Right cardiac atrium (tissue), 5 donors: ENCODE results near the gene NACA2. TPM values are rescaled to one million over a fixed set of nuclear protein-coding genes. Genes with fewer than 3 reads are reported as not detected.

Experiments used
- ATAC-seq, 2 donors: fragments of 200-7000 bp; cut with Tn5 transposase; one replicate each; pipeline versions ENCODE4 v1.8.0 to v1.9.1; 2020; ENCODE audit warnings: moderate library complexity in 2 of 2, mild to moderate bottlenecking in 1 of 2
- DNase-seq, 3 donors: peaks; one replicate each; pipeline ENCODE4 v3.0.0-alpha.2; 2020
- H3K27ac ChIP-seq: one replicate; pipeline ENCODE4 v1.5.1; 2013; ENCODE audit warnings: mild to moderate bottlenecking, low read length, control low read depth, moderate library complexity
- H3K27me3 ChIP-seq: one replicate; pipeline ENCODE4 v1.6.1; 2013; ENCODE audit not compliant: control insufficient read depth, insufficient read depth
- H3K4me1 ChIP-seq: one replicate; pipeline ENCODE4 v1.6.1; 2013; ENCODE audit warnings: low read length; ENCODE audit not compliant: control insufficient read depth, insufficient read depth
- H3K4me3 ChIP-seq: one replicate; pipeline ENCODE4 v1.5.1; 2013; ENCODE audit warnings: low read length, control low read depth
- H3K9me3 ChIP-seq: one replicate; pipeline ENCODE4 v1.6.1; 2013; ENCODE audit warnings: low read length; ENCODE audit not compliant: control insufficient read depth
- WGBS: extraction: QIAGEN DNeasy Blood & Tissue Kit; methylation state at CpG from one replicate; pipeline ENCODE4 v1.1.7; 2013; 5-methylcytosine and 5-hydroxymethylcytosine counted together
- intact Hi-C, 4 donors: fragments of 100-400 bp; cut with DNase I; formaldehyde crosslinking; loops; one replicate each; pipeline versions ENCODE4 v1.11.0 to v1.14.0; 2022 to 2023
- polyA plus RNA-seq: library from polyadenylated mRNA; stranded (reverse); fragments of 200-250 nt; gene quantifications from one replicate; pipeline ENCODE4 v1.2.3, GENCODE V29; 2013
- total RNA-seq, 4 donors: library from RNA; stranded (reverse); fragmentation: NEBNext Ultra II Directional; extraction: Animal tissue kit (Norgen Biotek cat#: 25700); gene quantifications; one replicate each; pipeline ENCODE4 v1.2.1, GENCODE V29; 2021
- donor health status: healthy with polysubstance abuse.
- donor health status: DM: no; HTN: yes; CAD: no.
- donor health status: DM: no; HTN: no; CAD: no.
- donor health status: DM: no; HTN: yes; CAD: no; lungs with severe emphysema.
- donor health status: DM: yes; HTN: yes; CAD: no.

Gene NACA2
- total and polyA plus RNA-seq, 5 donors, result not detected

DNA sequence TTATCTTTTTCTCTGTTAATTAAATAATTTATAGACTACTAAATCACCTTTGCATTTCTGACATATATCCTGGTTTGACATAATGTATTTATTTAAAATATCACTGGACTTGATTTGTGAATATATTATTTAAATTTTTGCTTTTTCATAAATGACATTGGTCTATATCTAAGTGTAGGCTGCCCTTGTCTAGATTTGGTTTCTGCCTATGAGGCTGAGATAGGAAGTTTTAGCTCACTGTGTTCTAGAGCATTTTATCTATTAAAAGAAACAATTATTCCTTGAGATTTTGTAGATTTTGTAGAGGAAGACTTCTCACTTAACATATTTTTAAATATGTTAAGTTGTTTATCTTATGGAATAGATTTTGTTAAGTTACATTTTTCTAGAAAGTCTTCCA lies 43.9 kb downstream of the NACA2 start:
- DNase-seq (no peak), ATAC-seq (no peak)
- H3K27ac ChIP-seq, result no peak overlapping the region
- no peaks in the 10 kb centered on the region for H3K27me3 ChIP-seq
- no peaks in the 10 kb centered on the region for H3K9me3 ChIP-seq
- H3K4me1 ChIP-seq, result no peaks in the 10 kb centered on the region
- intact Hi-C loops, result loop anchor here in 1 of 4 donors (5.0 kb wide), 1 partner anchor 125 kb away; no protein-coding TSS in a partner anchor
- no peak overlapping the region for H3K4me3 ChIP-seq

DNA sequence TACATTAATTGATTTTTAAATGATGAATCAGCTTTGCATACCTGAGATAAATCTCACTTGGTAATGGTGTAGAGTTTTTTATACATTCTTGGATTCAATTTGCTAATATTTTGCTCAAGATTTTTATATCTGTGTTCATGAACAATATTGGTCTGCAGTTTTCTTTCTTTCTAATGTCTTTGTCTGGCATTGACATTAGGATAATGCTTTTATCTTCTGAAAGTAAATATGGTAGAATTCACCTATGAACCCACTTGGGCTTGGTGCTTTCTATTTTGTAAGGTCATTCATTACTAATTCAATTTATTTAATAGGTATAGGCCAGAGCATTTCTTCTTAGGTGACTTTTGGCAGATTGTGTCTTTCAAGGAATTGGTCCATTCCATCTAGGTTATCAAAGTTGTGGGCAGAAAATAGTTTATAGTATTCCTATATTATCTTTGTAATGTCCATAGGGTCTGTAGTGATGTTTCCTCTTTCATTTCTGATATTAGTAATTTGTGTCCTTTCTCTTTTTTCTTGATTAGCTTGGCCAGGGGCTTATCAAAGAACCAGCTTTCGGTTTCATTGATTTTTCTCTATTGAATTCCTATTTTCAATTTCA lies 45.6 kb downstream of the NACA2 start:
- Histone ChIP-seq H3K27ac (no peak overlapping the region), H3K27me3 (no peaks in the 10 kb centered on the region), H3K4me1 (no peaks in the 10 kb centered on the region), H3K9me3 (no peaks in the 10 kb centered on the region), H3K4me3 (no peak overlapping the region)
- intact Hi-C loops, result loop anchor here in 1 of 4 donors (5.0 kb wide), 1 partner anchor 123 kb away; no protein-coding TSS in a partner anchor
- WGBS, result 95% methylated on average over 1 of the region's 1 CpG
- ATAC-seq (no peak), DNase-seq (no peak)

DNA sequence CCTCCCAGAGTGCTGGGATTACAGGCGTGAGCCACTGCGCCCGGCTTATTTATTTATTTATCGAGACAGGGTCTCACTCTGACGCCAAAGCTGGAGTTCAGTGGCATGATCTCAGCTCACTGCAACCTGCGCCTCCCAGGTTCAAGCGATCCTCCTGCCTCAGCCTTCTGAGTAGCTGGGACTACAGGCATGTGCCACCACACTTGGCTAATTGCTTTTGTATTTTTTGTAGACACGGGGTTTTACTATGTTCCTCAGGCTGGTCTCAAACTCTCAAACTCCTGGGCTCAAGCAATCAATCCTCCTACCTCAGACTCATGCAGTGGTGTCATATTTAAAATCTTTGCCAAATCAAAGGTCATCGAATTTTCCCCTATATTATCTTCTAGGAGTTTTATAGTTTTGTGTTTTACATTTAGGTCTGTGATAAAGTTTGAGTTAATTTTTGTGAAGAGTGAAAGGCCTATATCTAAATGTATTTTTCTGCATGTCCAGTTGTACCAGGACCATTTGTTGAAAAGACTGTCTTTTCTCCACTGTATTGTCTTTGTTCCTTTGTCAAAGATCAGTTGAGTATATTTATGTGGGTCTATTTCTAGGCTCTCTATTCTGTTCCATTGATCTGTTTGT lies 47.1 kb downstream of the NACA2 start:
- H3K9me3 ChIP-seq, result no peaks in the 10 kb centered on the region
- ATAC-seq (no peak), DNase-seq (no peak)
- WGBS, result 74% methylated on average over 9 of the region's 9 CpGs
- no peaks in the 10 kb centered on the region for H3K27me3 ChIP-seq
- no peaks in the 10 kb centered on the region for H3K4me1 ChIP-seq
- intact Hi-C loops, result no loop called here
- H3K27ac ChIP-seq, result no peak overlapping the region
- no peak overlapping the region for H3K4me3 ChIP-seq

DNA sequence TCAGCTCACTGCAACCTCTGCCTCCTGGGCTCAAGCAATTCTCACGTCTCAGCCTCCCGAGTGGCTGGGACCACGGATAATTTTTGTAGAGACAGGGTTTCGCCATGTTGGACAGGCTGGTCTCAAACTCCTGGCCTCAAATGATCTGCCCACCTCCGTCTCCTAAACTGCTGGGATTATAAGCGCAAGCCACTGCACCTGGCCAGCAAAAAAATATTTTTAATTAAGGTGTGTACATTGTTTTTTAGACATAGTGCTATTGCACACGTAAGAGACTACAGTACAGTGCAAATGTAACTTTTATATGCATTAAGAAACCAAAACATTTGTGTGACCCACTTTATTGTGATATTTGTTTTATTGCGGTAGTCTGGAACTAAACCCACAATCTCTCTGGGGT lies 49.0 kb downstream of the NACA2 start:
- H3K27me3 ChIP-seq, result no peaks in the 10 kb centered on the region
- H3K9me3 ChIP-seq, result no peaks in the 10 kb centered on the region
- H3K27ac ChIP-seq, result no peak overlapping the region
- no peak for ATAC-seq
- H3K4me1 ChIP-seq, result no peaks in the 10 kb centered on the region
- DNase-seq, result no peak
- intact Hi-C loops, result no loop called here
- 89% methylated on average over 8 of the region's 8 CpGs for WGBS
- H3K4me3 ChIP-seq, result no peak overlapping the region

DNA sequence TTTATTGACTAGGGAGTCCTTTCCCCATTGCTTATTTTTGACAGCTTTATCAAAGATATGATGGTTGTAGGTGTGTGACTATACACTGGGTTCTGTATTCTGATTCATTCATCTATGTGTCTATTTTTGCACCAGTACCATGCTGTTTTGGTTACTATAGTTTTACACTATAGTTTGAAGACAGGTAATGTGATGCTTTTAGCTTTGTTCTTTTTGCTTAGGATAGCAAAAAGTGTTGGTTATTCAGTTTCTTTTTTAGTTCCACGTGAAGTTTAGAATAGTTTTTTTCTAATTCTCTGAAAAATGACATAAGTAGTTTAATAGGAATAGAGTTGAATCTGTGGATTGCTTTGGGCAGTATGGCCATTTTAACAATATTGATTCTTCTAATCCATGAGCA lies 50.1 kb downstream of the NACA2 start:
- no peak for DNase-seq
- intact Hi-C loops, result no loop called here
- Histone ChIP-seq H3K4me3 (no peak overlapping the region), H3K27me3 (no peaks in the 10 kb centered on the region), H3K4me1 (no peaks in the 10 kb centered on the region), H3K27ac (no peak overlapping the region), H3K9me3 (no peaks in the 10 kb centered on the region)
- 79% methylated on average over 1 of the region's 1 CpG for WGBS
- ATAC-seq, result no peak

Other genes with a start within 250 kb of the NACA2 start
- 10 to 100 TPM in 2 of 4 donors, 1 to 10 TPM in 2; 5.9 to 12.4 (median 8.1) TPM for gene TBX2, start 191.4 kb downstream of the NACA2 start, total RNA-seq
- 9.5 TPM for gene TBX2, start 191.4 kb downstream of the NACA2 start, polyA plus RNA-seq
- gene TBX4, start 138.8 kb downstream of the NACA2 start, total RNA-seq, result not detected
- 0.11 TPM for gene TBX4, start 138.8 kb downstream of the NACA2 start, polyA plus RNA-seq